Brain microvascular endothelial cell (primary cell): Measurements from ENCODE around the gene ZNF789.
"Not testable (repeated sequence)": the region's sequence is repeated elsewhere in the genome, so short reads cannot be mapped to it uniquely, and the experiment has no call there.

Source experiments
- DNase-seq: peaks from one replicate; pipeline ENCODE4 v3.0.0-alpha.2; 2020
- H3K27ac ChIP-seq: fragments of 250-450 bp; sonication (Bioruptor Pico); 2 replicates; pipeline ENCODE4 v1.5.1; 2020; ENCODE audit warnings: mild to moderate bottlenecking, moderate library complexity
- H3K27me3 ChIP-seq: fragments of 250-450 bp; sonication (Bioruptor Pico); replicated peaks from 2 replicates; pipeline ENCODE4 v1.5.1; 2020; ENCODE audit warnings: mild to moderate bottlenecking
- H3K36me3 ChIP-seq: fragments of 250-450 bp; sonication (Bioruptor Pico); replicated peaks from 2 replicates; pipeline ENCODE4 v1.5.1; 2020; ENCODE audit warnings: mild to moderate bottlenecking
- H3K4me3 ChIP-seq: 2 replicates; pipeline ENCODE4 v1.5.1; 2011; ENCODE audit warnings: low read depth, mild to moderate bottlenecking, control low read depth, low read length, moderate library complexity
- in situ Hi-C: cut with HindIII; loops from 2 replicates; pipeline ENCODE4 v1.10.0; 2017; ENCODE audit warnings: low sequenced_read_pairs, low pct_ligation_motif_present
- TF ChIP-seq, protein P1 (sequence below): IDR thresholded peaks from 2 replicates; pipeline ENCODE4 v1.5.1; 2011; ENCODE audit warnings: low read depth, mild to moderate bottlenecking, moderate library complexity, low read length, control low read depth, inconsistent platforms; ENCODE audit errors: missing control alignments

Gene ZNF789

DNA sequence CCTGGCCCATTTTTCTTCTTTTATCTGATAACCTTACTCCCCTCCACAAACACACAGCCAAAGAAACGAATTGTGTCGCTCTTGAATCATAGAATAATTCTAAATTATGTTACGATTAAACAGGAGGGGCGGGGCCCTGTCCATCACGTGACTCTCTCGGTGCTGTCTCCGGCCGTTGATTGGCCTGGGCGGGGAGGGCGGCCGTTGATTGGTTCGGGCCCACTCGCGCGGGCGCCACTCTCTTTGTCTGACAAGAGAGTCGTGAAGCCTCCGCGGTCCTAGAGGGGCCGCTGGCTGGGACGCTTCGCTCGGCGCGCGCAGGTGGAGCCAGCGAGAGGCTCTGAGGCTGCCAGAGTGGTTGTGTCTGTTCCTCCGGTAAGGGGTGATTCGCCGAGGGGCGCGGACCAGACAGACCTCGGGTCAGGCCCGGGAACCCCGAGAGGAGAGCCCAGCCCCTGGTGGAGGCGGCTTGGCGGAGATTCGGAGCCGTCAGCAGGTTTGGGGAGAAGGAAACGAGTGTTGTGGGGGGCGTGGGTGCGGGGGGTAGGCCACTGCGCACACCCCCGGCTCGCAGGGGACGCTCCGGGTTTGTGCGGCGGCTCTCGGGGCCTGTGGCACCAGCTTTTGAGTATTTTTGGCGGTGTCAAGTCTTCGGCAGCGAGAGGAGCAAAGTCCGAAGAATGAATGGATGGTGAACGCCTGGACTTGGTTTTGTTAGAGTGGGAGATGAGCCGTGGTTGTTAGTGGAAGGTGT lies at the start of gene ZNF789:
Gene ZNF789 (plus strand): TSS at position 330 of the 754 bp plus-strand sequence. CDS start 3,567 bp downstream, outside the sequence.
- H3K36me3 ChIP-seq, result peaks cover 10% of the 10 kb centered on the region
- no peaks in the 10 kb centered on the region for H3K27me3 ChIP-seq
- TF ChIP-seq, protein P1, sequence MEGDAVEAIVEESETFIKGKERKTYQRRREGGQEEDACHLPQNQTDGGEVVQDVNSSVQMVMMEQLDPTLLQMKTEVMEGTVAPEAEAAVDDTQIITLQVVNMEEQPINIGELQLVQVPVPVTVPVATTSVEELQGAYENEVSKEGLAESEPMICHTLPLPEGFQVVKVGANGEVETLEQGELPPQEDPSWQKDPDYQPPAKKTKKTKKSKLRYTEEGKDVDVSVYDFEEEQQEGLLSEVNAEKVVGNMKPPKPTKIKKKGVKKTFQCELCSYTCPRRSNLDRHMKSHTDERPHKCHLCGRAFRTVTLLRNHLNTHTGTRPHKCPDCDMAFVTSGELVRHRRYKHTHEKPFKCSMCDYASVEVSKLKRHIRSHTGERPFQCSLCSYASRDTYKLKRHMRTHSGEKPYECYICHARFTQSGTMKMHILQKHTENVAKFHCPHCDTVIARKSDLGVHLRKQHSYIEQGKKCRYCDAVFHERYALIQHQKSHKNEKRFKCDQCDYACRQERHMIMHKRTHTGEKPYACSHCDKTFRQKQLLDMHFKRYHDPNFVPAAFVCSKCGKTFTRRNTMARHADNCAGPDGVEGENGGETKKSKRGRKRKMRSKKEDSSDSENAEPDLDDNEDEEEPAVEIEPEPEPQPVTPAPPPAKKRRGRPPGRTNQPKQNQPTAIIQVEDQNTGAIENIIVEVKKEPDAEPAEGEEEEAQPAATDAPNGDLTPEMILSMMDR, result no peak
- in situ Hi-C loops, result no loop called here
- H3K27ac ChIP-seq, result peak within 1 kb of the TSS; percentile 76
- peak within 1 kb of the TSS; percentile 95 for H3K4me3 ChIP-seq
- DNase-seq, result peak; percentile 98

DNA sequence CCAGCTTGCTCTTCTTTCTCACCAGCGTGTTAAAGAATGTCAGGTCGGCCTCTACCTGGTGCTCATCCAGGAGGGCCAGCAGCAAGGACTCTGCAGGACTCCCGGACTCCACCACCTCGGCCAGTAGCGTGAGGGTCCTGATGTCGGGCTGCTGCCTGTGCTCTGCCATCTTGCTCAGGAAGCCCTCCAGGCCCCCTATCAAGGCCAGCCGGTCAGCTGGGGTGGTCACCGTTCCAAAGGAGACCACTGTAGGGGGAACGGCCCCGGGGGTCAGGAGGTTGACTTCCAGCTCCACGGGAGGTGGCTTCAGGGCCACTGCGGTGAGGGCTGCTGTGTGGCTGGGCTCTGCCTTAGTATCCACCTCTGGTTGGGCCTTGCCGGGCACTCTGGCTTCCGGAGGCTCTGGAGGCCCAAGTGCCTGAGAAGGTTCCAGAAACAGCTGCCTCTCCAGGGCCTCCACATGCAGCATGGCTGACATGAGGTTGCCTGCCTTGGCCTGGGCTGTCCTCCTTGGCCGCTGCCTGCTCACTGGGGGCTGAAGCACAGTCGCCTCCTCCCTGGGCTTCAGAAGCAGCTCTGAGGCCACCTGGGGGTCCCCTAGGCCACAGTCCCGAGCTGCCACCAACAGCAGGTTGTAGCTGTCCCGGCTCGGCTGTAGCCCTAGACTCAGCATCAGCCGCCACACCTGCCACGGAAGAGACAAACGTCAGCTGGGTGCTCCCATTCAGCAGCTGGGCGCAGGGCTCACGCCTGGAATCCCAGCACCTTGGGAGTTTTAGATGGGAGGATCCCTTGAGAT lies 47.6 kb upstream of the ZNF789 start:
- H3K27me3 ChIP-seq, result no peaks in the 10 kb centered on the region
- H3K36me3 ChIP-seq, result peaks cover 56% of the 10 kb centered on the region
- in situ Hi-C loops, result no loop called here
- DNase-seq, result no peak
- TF ChIP-seq, protein P1, result no peak
- no peak overlapping the region for H3K4me3 ChIP-seq
- H3K27ac ChIP-seq, result no peak overlapping the region

DNA sequence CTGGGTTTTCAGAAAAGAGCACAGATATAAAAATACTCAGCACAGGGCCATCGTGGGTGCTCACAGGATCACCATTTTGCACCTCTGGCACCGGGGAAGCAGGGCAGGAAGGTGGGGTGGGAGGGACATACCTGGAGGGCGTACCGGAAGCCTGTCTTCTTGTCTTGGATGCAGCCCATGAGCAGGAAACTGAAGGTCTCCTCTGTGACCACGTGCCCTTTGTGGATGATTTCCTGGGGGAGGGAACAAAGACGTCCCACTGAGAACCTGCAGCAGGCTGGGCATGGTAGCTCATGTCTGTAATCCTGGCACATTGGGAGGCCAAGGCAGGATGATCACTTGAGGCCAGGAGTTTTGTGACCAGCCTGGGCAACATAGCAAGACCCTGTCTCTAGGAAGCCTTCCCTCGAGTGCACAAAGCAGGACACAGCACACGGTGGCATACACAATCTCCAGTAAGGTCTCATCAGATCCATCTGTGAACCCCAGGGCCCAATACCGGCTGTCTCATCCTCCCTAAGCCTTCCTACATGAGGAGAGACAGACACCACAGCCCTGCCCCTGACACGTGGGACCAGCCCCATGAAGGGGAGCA lies 43.6 kb upstream of the ZNF789 start:
- TF ChIP-seq, protein P1, result no peak

GRCh38 chr7:99429756-99430155 lies 42.9 kb upstream of the ZNF789 start:
- DNase-seq, result no peak
- H3K4me3 ChIP-seq, result no peak overlapping the region
- peaks cover 56% of the 10 kb centered on the region for H3K36me3 ChIP-seq
- H3K27ac ChIP-seq, result no peak overlapping the region
- no peaks in the 10 kb centered on the region for H3K27me3 ChIP-seq
- in situ Hi-C loops, result no loop called here
- TF ChIP-seq, protein P1, result no peak

More for the DNA sequence above, 43.6 kb upstream of the ZNF789 start:
- H3K27ac ChIP-seq, result no peak overlapping the region
- peaks cover 58% of the 10 kb centered on the region for H3K36me3 ChIP-seq
- in situ Hi-C loops, result no loop called here
- H3K4me3 ChIP-seq, result no peak overlapping the region
- DNase-seq, result no peak
- no peaks in the 10 kb centered on the region for H3K27me3 ChIP-seq

DNA sequence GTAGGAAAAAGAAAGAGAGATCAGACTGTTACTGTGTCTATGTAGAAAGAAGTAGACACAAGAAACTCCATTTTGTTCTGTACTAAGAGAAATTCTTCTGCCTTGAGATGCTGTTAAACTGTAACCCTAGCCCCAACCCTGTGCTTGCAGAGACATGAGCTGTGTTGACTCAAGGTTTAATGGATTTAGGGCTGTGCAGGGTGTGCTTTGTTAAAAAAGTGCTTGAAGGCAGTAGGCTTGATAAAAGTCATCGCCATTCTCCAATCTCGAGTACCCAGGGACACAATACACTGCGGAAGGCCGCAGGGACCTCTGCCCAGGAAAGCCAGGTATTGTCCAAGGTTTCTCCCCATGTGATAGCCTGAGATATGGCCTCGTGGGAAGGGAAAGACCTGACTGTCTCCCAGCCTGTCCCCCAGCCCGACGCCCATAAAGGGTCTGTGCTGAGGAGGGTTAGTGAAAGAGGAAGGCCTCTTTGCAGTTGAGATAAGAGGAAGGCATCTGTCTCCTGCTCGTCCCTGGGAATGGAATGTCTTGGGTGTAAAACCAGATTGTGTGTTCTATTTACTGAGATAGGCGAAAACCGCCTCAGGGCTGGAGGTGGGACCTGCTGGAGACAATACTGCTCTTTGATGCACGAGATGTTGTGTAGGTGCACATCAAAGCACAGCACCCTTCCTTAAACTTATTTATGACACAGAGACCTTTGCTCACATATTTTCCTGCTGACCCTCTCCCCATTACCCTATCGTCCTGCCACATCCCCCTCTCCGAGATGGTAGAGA lies 40.7 kb upstream of the ZNF789 start:
- H3K4me3 ChIP-seq, H3K27ac ChIP-seq, in situ Hi-C loops, DNase-seq, H3K27me3 ChIP-seq: not testable (repeated sequence)
- H3K36me3 ChIP-seq, result peaks cover 47% of the 10 kb centered on the region

DNA sequence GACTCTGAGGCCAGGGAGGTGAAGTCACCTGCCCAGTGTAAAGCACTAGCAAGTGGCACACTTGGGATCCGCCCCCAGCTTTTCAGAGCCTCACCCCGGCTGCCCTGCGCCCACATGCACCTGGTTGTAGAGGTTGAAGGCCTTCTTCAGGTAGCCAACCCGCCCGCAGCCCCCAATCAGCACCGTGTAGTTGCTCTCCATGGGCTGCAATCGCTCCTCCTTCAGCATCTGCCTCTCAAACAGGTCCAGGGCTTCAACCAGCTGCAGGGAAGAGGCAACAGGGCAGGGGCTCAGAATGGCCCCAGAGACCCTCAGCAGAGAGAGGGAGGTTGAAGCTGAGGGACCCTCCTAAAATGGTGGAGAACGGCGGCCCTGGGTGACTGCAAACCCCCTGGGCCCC lies 39.5 kb upstream of the ZNF789 start:
- Histone ChIP-seq H3K27me3 (no peaks in the 10 kb centered on the region), H3K36me3 (peaks cover 44% of the 10 kb centered on the region), H3K4me3 (no peak overlapping the region), H3K27ac (no peak overlapping the region)
- TF ChIP-seq, protein P1, result no peak
- in situ Hi-C loops, result no loop called here
- DNase-seq, result no peak
